CD4-positive, alpha-beta T cell treated with Interferon gamma for 1 hour (primary cell): ENCODE data around the gene KIF1C.

Experiments
- DNase-seq: peaks from one replicate; pipeline ENCODE4 v3.0.0-alpha.2; 2020

The KIF1C gene

DNA sequence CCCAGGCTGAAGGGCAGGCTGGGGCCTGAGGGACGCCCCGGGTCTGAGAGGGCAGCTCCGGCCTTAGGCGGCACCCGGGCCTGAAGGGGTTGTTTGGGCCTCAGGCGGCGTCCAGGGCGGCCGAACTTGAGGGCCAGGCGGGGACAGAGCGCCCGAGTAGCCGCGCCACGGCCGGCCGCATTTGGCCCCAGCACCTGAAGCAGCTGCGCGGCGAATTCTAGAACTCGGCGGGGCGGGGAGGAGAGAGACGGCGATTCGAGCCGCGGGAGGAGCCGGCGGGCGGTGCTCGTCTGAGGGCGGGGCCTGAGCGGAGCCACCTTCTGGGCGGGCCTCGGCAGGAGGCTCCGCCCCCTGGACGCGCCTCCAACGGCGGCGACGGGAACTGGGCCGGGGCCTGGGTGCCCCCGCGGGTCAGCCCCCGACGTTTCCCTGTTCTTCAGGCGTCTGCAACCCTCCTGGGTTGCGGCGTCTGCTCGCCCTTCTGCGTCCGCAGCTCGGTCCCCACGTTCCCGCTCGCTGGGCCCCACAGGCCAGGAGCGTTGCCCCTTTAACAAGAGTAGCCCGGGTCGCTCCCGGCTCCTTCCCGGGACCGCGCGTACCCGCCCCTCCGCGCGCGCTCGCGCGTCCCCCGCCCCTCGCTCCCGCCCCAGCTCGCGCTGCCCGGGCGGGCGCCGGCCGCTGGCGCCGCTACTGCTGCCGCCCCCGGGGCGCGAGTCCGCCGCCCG is at the start of gene KIF1C, which contains the start of gene INCA1:
Gene KIF1C (plus strand): TSS at position 649 of the 725 bp plus-strand sequence. CDS start 2,297 bp downstream, outside the sequence.
Gene INCA1 (minus strand): TSS at position 221 of the 725 bp plus-strand sequence. CDS start 3,085 bp downstream, outside the sequence.
- DNase-seq = peak; percentile 88

GRCh38 chr17:4948166-4948930 is 49.4 kb upstream of the KIF1C start, which contains the start of gene PFN1:
Gene PFN1, minus strand, starts transcription at chr17:4948530. Its CDS starts 136 bp downstream, at chr17:4948394.
- DNase-seq = peak; percentile 92

DNA sequence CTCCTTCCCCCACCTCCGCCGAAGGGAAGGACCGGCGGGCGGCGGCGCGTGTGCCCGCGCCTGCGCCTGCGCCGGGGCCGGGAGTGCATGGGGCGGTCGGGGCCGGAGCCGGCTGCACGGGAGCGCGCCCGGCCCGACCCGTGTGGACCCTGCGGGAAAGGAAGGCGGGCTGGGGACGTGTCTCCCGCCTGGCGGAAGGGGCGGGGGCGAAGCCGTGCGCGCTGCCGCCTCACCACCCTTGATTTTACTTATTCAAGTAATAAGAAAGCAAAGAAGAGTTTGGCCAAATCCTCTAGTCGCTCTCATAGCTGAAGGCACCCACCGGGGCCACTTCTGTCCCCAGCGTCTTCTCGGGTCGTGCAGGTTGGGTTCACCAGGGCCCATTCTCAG is 48.8 kb upstream of the KIF1C start:
- peak; percentile 82 for DNase-seq

- peak; percentile 84 for DNase-seq
Observed at GRCh38 chr17:4949321-4950074, 48.3 kb upstream of the KIF1C start.

DNA sequence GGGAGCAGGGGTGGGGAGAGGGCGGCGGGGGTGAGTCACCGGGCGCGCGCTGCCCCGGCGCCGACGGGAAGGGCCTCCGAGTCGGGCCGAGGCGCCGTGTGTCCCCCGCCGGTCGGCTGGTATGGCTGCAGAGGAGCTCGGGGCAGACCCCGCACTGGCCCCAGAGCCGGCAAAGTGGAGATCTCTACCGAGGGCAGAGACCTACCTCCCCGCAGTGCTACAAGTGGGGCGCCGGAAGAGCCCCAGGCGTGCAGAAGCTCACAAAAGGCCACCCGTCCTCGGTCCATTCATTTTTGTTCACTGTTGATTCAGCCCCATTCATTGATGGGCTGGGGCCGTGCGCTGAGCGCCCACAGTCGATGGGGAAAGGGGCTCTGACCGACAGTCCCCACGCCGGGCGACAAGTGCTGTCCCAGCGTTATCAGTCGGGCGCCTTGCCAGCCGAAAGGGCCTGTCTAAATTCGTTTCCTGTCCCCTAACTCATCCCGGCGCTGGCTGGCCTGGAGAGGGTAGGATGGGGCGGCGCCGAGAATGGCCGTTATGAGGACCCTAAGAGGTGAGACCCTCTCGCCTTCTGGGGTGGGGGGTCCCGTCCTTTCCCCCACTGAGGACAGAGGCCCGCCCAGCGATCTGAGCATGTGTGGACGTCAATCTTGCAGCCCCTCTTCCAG is 47.5 kb upstream of the KIF1C start:
- DNase-seq = no peak

DNA sequence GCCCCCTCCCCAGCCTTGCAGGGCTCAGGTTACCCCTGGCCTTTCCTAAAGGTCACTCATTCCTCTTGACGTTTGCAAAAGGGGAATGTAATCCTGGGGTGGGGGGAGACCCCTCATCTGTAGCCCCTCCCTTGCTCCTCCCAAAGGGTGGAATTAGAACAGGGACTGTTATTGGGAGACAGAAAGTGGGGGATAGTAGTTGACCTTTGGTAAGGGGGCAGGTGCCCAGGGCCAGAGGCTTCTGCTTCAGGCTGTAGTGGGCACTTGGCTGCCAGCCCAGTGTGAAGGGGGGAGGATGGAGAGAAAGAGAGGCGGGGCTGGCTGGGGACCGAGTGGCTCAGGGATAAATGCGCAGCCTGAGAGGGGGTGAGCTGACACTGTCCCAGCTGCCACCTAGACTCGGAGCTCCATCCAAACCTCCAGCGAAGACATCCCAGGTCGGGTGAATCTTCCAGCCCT is 47.0 kb upstream of the KIF1C start, which contains the start of gene ENO3:
Gene ENO3 (plus strand): TSS at position 374 of the 459 bp plus-strand sequence. CDS start 711 bp downstream, outside the sequence.
- no peak for DNase-seq

DNA sequence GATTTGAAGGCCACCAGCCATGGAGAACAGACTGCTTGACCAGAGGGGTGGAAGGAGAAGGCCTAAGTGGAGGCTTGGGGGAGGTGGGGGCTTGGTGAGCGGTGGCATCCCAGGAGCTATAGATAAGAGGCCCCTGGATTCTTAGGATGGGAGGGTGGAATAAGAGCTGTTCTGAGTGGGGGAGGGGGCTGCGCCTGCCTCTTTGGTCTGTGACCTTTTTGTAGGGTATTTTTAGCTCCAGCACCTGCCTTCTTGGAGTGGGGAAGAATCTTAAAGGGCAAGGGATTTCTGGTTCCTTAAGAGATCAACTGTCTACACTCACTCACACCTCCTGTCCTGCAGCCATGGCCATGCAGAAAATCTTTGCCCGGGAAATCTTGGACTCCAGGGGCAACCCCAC is 46.3 kb upstream of the KIF1C start:
- DNase-seq = no peak

- DNase-seq = no peak
Observed at GRCh38 chr17:4953451-4953961, 44.2 kb upstream of the KIF1C start.

DNA sequence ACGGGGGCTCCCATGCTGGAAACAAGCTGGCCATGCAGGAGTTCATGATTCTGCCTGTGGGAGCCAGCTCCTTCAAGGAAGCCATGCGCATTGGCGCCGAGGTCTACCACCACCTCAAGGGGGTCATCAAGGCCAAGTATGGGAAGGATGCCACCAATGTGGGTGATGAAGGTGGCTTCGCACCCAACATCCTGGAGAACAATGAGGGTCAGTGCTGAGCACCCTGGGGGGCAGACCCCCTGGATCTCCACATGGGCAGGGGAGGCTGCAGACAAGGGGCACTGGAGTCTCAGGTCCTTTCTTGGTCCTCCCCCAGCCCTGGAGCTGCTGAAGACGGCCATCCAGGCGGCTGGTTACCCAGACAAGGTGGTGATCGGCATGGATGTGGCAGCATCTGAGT is 42.7 kb upstream of the KIF1C start:
- no peak for DNase-seq

DNA sequence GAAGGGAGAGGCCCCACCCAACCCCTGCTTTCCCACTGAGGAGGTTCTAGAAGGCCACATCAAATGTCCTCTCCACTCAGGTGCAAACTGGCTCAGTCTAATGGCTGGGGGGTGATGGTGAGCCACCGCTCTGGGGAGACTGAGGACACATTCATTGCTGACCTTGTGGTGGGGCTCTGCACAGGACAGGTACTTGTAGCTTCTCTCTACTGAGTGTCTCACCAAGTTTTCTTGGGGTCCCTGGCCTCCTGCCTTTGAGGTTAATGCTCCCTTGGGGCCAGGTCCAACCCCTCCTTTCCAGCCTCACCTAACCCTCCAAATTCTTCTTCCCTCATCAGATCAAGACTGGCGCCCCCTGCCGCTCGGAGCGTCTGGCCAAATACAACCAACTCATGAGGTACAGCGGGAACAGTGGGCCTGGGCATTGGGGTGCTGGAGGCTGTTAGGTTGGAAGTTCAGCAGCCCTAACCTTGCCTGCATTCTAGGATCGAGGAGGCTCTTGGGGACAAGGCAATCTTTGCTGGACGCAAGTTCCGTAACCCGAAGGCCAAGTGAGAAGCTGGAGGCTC is 41.2 kb upstream of the KIF1C start:
- DNase-seq = no peak

- no peak for DNase-seq
Observed at GRCh38 chr17:4958102-4958501, 39.6 kb upstream of the KIF1C start.

DNA sequence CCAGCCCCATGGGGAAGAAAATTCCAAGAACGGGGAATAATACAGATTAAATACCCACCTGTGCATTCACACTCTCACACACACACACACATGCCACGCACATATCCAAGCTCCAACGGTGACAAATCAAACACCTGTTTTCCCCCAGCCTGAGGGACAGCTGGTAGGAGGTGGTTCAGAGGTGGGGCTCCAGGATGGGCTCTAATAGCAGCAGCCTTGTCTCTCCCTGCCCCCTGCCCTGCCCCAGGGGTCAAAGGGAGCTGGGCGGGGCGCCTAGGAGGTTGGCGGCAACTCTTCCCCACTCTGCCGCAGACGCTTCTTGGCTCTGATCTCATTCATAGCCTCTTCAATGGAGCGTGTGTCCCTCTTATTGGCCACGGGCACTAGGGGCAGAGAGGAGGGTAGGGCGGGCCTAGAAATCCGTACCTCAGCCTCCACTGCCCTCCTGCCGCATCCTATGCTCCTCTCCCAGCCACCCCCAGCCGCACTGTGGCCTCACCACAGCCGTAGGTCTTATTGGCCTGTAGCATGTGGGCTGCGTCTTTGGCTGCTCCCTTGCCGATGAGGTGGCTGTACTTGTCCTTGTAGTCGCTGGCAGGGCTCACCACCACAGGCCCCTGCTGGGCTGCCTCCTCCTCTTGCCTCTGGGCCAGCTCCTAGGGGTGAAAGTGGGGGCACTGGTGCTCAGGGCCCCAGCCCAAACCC is 38.3 kb upstream of the KIF1C start:
- DNase-seq = no peak

- DNase-seq = no peak
Observed at GRCh38 chr17:4960279-4960922, 37.3 kb upstream of the KIF1C start.

- no peak for DNase-seq
Observed at GRCh38 chr17:4965311-4965986, 32.3 kb upstream of the KIF1C start.

DNA sequence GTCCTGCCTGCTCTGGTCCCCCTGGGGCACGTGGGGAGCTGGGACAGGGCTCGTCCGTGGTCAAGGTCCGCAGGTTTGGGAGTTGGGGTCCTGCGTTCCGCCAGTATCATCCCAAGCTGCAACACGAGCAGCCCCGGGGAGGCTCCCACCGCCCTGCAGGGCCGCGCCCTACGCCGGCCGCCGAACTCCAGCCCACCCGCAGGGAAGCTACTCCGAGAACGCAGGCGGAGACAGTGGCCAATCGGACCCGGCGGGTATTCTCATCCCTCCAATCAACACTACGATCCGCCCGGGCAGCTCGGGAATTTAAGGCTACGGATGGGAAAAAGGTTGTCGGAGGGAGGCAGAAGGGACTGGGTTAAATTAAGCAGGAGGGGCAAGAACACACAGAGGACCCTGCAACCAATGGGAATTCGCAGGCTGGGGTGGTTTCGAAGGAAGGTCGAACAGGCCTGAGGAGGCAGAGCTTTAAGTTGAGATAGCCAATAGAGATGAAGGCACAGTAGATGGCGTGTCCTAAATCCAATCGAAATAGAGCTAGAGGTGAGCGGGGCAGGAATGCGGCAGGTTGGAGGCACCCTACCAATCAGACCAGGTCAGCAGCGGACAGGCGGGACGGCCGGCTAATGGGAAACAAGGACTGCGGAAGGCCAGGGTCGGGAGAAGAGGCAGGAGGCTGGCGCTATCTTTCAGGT is 30.8 kb upstream of the KIF1C start:
- DNase-seq = peak; percentile 99

GRCh38 chr17:4967539-4968485 is 29.9 kb upstream of the KIF1C start, which contains the start of gene SPAG7:
Gene SPAG7, minus strand, starts transcription at chr17:4967817. Its CDS starts 13 bp downstream, at chr17:4967804.
- DNase-seq = peak; percentile 93

GRCh38 chr17:4968486-4969046 is 29.2 kb upstream of the KIF1C start:
- no peak for DNase-seq
